Osteoblast (primary cell): Measurements from ENCODE around the gene ZNF385A. TPM values are rescaled to one million over a fixed set of nuclear protein-coding genes. Genes with fewer than 3 reads are reported as not detected.

Source experiments
- DNase-seq: peaks from one replicate; pipeline ENCODE4 v3.0.0; 2011; ENCODE audit warnings: low spot score, mixed read lengths; ENCODE audit not compliant: insufficient read length; ENCODE audit errors: missing footprints
- H2AFZ ChIP-seq: 2 replicates; pipeline ENCODE4 v1.6.0; 2011; ENCODE audit warnings: mild to moderate bottlenecking, low read length
- H3K27ac ChIP-seq: 2 replicates; pipeline ENCODE4 v1.5.1; 2011; ENCODE audit warnings: mild to moderate bottlenecking, low read depth, low read length, moderate library complexity
- H3K27me3 ChIP-seq: 2 replicates; pipeline ENCODE4 v1.6.0; 2012; ENCODE audit warnings: mild to moderate bottlenecking, control low read depth, inconsistent platforms, low read length, moderate library complexity; ENCODE audit not compliant: insufficient read depth
- H3K36me3 ChIP-seq: 2 replicates; pipeline ENCODE4 v1.5.1; 2011; ENCODE audit warnings: mild to moderate bottlenecking, low read length, control low read depth, moderate library complexity; ENCODE audit not compliant: insufficient read depth
- H3K4me1 ChIP-seq: 2 replicates; pipeline ENCODE4 v1.5.1; 2011; ENCODE audit warnings: mild to moderate bottlenecking, low read length, control low read depth, moderate library complexity; ENCODE audit not compliant: insufficient read depth
- H3K4me2 ChIP-seq: 2 replicates; pipeline ENCODE4 v1.6.0; 2011; ENCODE audit warnings: mild to moderate bottlenecking, low read length; ENCODE audit not compliant: insufficient read depth
- H3K4me3 ChIP-seq: fragments of 200-600 bp; sonication (generic); 3 replicates; pipeline ENCODE4 v1.5.1; 2012; ENCODE audit warnings: mild to moderate bottlenecking, low read length, inconsistent platforms; ENCODE audit not compliant: insufficient read depth
- H3K79me2 ChIP-seq: 2 replicates; pipeline ENCODE4 v1.6.0; 2012; ENCODE audit warnings: mild to moderate bottlenecking, low read length, control low read depth, inconsistent platforms; ENCODE audit not compliant: insufficient read depth
- H3K9me3 ChIP-seq: 2 replicates; pipeline ENCODE4 v1.5.1; 2011; ENCODE audit warnings: low read depth, low read length, control low read depth
- H4K20me1 ChIP-seq: 2 replicates; pipeline ENCODE4 v1.6.0; 2012; ENCODE audit warnings: mild to moderate bottlenecking, low read length, control low read depth; ENCODE audit not compliant: insufficient read depth
- total RNA-seq: library from RNA; depleted of rRNA; stranded (reverse); fragments of >200 nt; gene quantifications from 2 replicates; pipeline ENCODE4 v1.2.3, GENCODE V29; 2012
- TF ChIP-seq, protein P1 (sequence below): IDR thresholded peaks from 2 replicates; pipeline ENCODE4 v1.5.1; 2011; ENCODE audit warnings: mild to moderate bottlenecking, low read depth, low read length, moderate library complexity; ENCODE audit errors: extremely low read depth

Gene ZNF385A
- total RNA-seq, 1 donor: 0.72 TPM

- Histone ChIP-seq H3K27me3 (no peaks in the 10 kb centered on the region), H2AFZ (peak overlapping the region; percentile 90), H3K9me3 (no peaks in the 10 kb centered on the region), H3K27ac (peak overlapping the region; percentile 97), H4K20me1 (no peaks in the 10 kb centered on the region), H3K4me2 (peak overlapping the region; percentile 90), H3K4me3 (peak overlapping the region; percentile 88), H3K36me3 (no peaks in the 10 kb centered on the region), H3K4me1 (peaks cover 28% of the 10 kb centered on the region), H3K79me2 (no peaks in the 10 kb centered on the region)
- DNase-seq: peak; percentile 97
- TF ChIP-seq, protein P1, sequence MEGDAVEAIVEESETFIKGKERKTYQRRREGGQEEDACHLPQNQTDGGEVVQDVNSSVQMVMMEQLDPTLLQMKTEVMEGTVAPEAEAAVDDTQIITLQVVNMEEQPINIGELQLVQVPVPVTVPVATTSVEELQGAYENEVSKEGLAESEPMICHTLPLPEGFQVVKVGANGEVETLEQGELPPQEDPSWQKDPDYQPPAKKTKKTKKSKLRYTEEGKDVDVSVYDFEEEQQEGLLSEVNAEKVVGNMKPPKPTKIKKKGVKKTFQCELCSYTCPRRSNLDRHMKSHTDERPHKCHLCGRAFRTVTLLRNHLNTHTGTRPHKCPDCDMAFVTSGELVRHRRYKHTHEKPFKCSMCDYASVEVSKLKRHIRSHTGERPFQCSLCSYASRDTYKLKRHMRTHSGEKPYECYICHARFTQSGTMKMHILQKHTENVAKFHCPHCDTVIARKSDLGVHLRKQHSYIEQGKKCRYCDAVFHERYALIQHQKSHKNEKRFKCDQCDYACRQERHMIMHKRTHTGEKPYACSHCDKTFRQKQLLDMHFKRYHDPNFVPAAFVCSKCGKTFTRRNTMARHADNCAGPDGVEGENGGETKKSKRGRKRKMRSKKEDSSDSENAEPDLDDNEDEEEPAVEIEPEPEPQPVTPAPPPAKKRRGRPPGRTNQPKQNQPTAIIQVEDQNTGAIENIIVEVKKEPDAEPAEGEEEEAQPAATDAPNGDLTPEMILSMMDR: no peak
These were observed 25.4 kb downstream of the ZNF385A start for GRCh38 chr12:54358945-54359761.

- H3K36me3 ChIP-seq: no peaks in the 10 kb centered on the region
- no peaks in the 10 kb centered on the region for H4K20me1 ChIP-seq
- H3K27ac ChIP-seq: peak overlapping the region; percentile 97
- peaks cover 28% of the 10 kb centered on the region for H3K4me1 ChIP-seq
- no peaks in the 10 kb centered on the region for H3K27me3 ChIP-seq
- peak overlapping the region; percentile 90 for H2AFZ ChIP-seq
- DNase-seq: peak; percentile 85
- no peaks in the 10 kb centered on the region for H3K79me2 ChIP-seq
- peak overlapping the region; percentile 90 for H3K4me2 ChIP-seq
- H3K9me3 ChIP-seq: no peaks in the 10 kb centered on the region
- H3K4me3 ChIP-seq: peak overlapping the region; percentile 88
- TF ChIP-seq, protein P1: no peak
These were observed 26.2 kb downstream of the ZNF385A start for GRCh38 chr12:54358191-54358944.

DNA sequence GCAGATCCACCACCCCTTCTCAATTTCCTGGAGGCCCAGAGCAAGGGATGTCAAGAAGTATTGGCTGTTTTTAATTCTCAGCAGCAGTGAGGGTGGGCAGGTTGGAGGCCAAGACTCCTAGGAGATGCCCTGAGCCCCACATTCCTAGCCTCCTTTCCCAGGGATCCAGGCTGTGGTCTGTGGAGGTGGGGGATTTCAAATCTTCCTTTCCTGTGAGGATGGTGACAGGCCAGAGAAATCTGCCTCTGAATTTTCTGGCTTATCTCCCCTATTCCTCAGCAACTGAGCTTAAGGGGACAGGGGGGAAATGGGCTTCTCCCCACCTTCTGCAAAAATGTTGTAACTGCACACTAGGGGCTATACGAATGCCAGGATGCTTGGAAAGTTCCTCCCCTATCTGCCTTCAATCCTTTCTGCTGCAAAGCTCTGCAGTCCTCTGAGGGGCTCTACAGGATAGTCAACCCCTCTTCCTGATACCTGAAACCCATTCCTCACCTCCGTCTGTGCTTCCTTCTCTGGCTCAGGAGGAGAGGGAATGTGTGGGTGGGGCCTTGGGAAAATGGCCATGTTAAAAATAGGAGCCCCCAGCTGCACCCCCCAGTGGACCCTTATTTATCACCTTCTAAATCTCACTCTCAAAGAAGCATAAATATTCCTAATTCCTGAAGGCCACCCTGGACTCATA is 26.9 kb downstream of the ZNF385A start:
- Histone ChIP-seq H3K36me3 (no peaks in the 10 kb centered on the region), H3K4me2 (peak overlapping the region; percentile 90), H3K4me3 (peak overlapping the region; percentile 88), H3K4me1 (peaks cover 32% of the 10 kb centered on the region), H3K27ac (no peak overlapping the region), H3K79me2 (no peaks in the 10 kb centered on the region), H3K27me3 (no peaks in the 10 kb centered on the region), H4K20me1 (no peaks in the 10 kb centered on the region), H3K9me3 (no peaks in the 10 kb centered on the region), H2AFZ (no peak overlapping the region)
- TF ChIP-seq, protein P1: no peak
- peak; percentile 29 for DNase-seq

- no peak overlapping the region for H3K4me3 ChIP-seq
- H3K27me3 ChIP-seq: no peaks in the 10 kb centered on the region
- DNase-seq: peak; percentile 8
- peaks cover 39% of the 10 kb centered on the region for H3K4me1 ChIP-seq
- no peaks in the 10 kb centered on the region for H4K20me1 ChIP-seq
- no peaks in the 10 kb centered on the region for H3K9me3 ChIP-seq
- H3K36me3 ChIP-seq: no peaks in the 10 kb centered on the region
- H3K4me2 ChIP-seq: no peak overlapping the region
- no peaks in the 10 kb centered on the region for H3K79me2 ChIP-seq
- TF ChIP-seq, protein P1: no peak
- H3K27ac ChIP-seq: no peak overlapping the region
- no peak overlapping the region for H2AFZ ChIP-seq
These were observed 27.6 kb downstream of the ZNF385A start for GRCh38 chr12:54356951-54357356.
